Dedifferentiated amniotic fluid mesenchymal stem cell (primary cell): ENCODE data around the gene OGA.
A peak's percentile ranks its signal among the peaks of the same experiment; 100 is the strongest.
"Not testable (repeated sequence)": the region's sequence is repeated elsewhere in the genome, so short reads cannot be mapped to it uniquely, and the experiment has no call there.

Experiments
- DNase-seq: peaks from one replicate; pipeline ENCODE4 v3.0.0-alpha.2; 2016; ENCODE audit errors: extremely low spot score

Gene OGA

GRCh38 chr10:101797403-101798059, 20.7 kb downstream of the OGA start:
- DNase-seq = no peak

GRCh38 chr10:101793526-101793925, 24.7 kb downstream of the OGA start:
- DNase-seq = no peak

- no peak for DNase-seq
These were observed 28.6 kb downstream of the OGA start for GRCh38 chr10:101789686-101790085.

- DNase-seq = not testable (repeated sequence)
These were observed 29.0 kb downstream of the OGA start for GRCh38 chr10:101789231-101789630.

GRCh38 chr10:101785801-101786200, 32.4 kb downstream of the OGA start:
- no peak for DNase-seq

GRCh38 chr10:101784558-101784957, 33.7 kb downstream of the OGA start:
- no peak for DNase-seq

- no peak for DNase-seq
These were observed 34.5 kb downstream of the OGA start for GRCh38 chr10:101783736-101784118.

GRCh38 chr10:101782811-101783735, 35.2 kb downstream of the OGA start, which contains the start of gene NPM3:
Gene NPM3 (minus strand): TSS chr10:101783446. CDS start chr10:101783390, 56 bp downstream.
- DNase-seq = peak; percentile 74

GRCh38 chr10:101781984-101782810, 36.0 kb downstream of the OGA start:
- no peak for DNase-seq

- no peak for DNase-seq
These were observed 36.6 kb downstream of the OGA start for GRCh38 chr10:101781655-101781983.

GRCh38 chr10:101780818-101781654, 37.2 kb downstream of the OGA start:
- peak; percentile 27 for DNase-seq

- no peak for DNase-seq
These were observed 37.9 kb downstream of the OGA start for GRCh38 chr10:101780187-101780817.

GRCh38 chr10:101779544-101780186, 38.6 kb downstream of the OGA start:
- peak; percentile 45 for DNase-seq

- DNase-seq = no peak
These were observed 39.3 kb downstream of the OGA start for GRCh38 chr10:101778781-101779543.

GRCh38 chr10:101778151-101778780, 40.0 kb downstream of the OGA start:
- no peak for DNase-seq

GRCh38 chr10:101777619-101778145, 40.6 kb downstream of the OGA start:
- no peak for DNase-seq

- DNase-seq = no peak
These were observed 42.0 kb downstream of the OGA start for GRCh38 chr10:101776161-101776817.
